B cell (primary cell): Measurements from ENCODE around the gene KIRREL3. TPM values are rescaled to one million over a fixed set of nuclear protein-coding genes. Genes with fewer than 3 reads are reported as not detected.

Experiments used
- ATAC-seq: fragments of 200-7000 bp; cut with Tn5 transposase; one replicate; pipeline ENCODE4 v1.10.0; 2021; ENCODE audit warnings: low read depth, mild to moderate bottlenecking, moderate number of reproducible peaks, moderate library complexity
- CTCF ChIA-PET: fragments of 350-600 bp; sonication (Branson Sonifier 250); formaldehyde crosslinking; loops from one replicate; lab custom pipeline; 2021; ENCODE audit warnings: antibody characterized with exemption, inconsistent platforms; lab: Charles Lee
- POLR2A ChIA-PET: fragments of 350-600 bp; sonication (Branson Sonifier 250); formaldehyde crosslinking; loops from one replicate; lab custom pipeline; 2021; ENCODE audit warnings: antibody characterized with exemption; lab: Charles Lee
- DNase-seq: peaks from one replicate; pipeline ENCODE4 v3.0.0; 2013
- H2AFZ ChIP-seq: 2 replicates; pipeline ENCODE4 v1.6.1; 2012; ENCODE audit warnings: mild to moderate bottlenecking, low read depth, low read length; ENCODE audit not compliant: insufficient read depth, poor library complexity, severe bottlenecking
- H3K27ac ChIP-seq, 2 donors: 1 replicate in 1 of 2; 2 replicates in 1 of 2; pipeline ENCODE4 v1.5.1; 2012 to 2013; ENCODE audit warnings: low read length in 2 of 2, mild to moderate bottlenecking in 2 of 2, moderate library complexity in 1 of 2
- H3K27me3 ChIP-seq, 4 experiments: fragments of 200-600 bp in 1 of 4; sonication (generic) in 1 of 4; replicated peaks in 1 of 4; 1 replicate in 2 of 4; 2 replicates in 2 of 4; pipeline versions ENCODE4 v1.6.1 to v1.7.0; 2013 to 2016; ENCODE audit warnings: low read length in 3 of 4, mild to moderate bottlenecking in 2 of 4, mixed read lengths in 1 of 4, moderate library complexity in 1 of 4; ENCODE audit not compliant: insufficient read depth in 4 of 4, control insufficient read depth in 3 of 4; ENCODE audit errors: control extremely low read depth in 1 of 4
- H3K36me3 ChIP-seq, 2 experiments: replicated peaks in 1 of 2; 1 replicate in 1 of 2; 2 replicates in 1 of 2; pipeline versions ENCODE4 v1.6.1 to v1.7.1; 2013; ENCODE audit warnings: low read length in 1 of 2; ENCODE audit not compliant: insufficient read depth in 2 of 2, control insufficient read depth in 1 of 2; ENCODE audit errors: control extremely low read depth in 1 of 2, extremely low read depth in 1 of 2
- H3K4me1 ChIP-seq, 2 donors: fragments of 200-600 bp in 1 of 2; sonication (generic) in 1 of 2; 1 replicate in 1 of 2; 2 replicates in 1 of 2; pipeline versions ENCODE4 v1.5.1 to v1.6.1; 2013 to 2017; ENCODE audit warnings: low read length in 2 of 2; ENCODE audit not compliant: control insufficient read depth in 2 of 2, insufficient read depth in 2 of 2
- H3K4me2 ChIP-seq: replicated peaks from 2 replicates; pipeline ENCODE3; 2012; ENCODE audit warnings: mild to moderate bottlenecking, low read depth, low read length; ENCODE audit not compliant: poor library complexity, severe bottlenecking
- H3K4me3 ChIP-seq, 5 experiments: fragments of 200-600 bp in 1 of 5; sonication (generic) in 1 of 5; 1 replicate in 3 of 5; 2 replicates in 2 of 5; pipeline versions ENCODE4 v1.5.1 to v1.7.0; 2011 to 2016; ENCODE audit warnings: low read length in 4 of 5, mild to moderate bottlenecking in 4 of 5, low read depth in 2 of 5, control low read depth in 1 of 5, moderate library complexity in 1 of 5; ENCODE audit not compliant: insufficient read depth in 1 of 5; ENCODE audit errors: control extremely low read depth in 1 of 5, extremely low read depth in 1 of 5
- H3K79me2 ChIP-seq: fragments of 200-600 bp; sonication (generic); one replicate; pipeline ENCODE4 v1.6.0; 2016; ENCODE audit warnings: low read length; ENCODE audit not compliant: control insufficient read depth, insufficient read depth
- H3K9ac ChIP-seq: fragments of 200-600 bp; sonication (generic); 2 replicates; pipeline ENCODE4 v1.6.1; 2017; ENCODE audit warnings: mild to moderate bottlenecking, low read length, moderate library complexity
- H3K9me3 ChIP-seq, 3 donors: one replicate each; pipeline versions ENCODE4 v1.6.1 to v1.7.1; 2013; ENCODE audit warnings: low read length in 2 of 3; ENCODE audit not compliant: control insufficient read depth in 2 of 3, insufficient read depth in 1 of 3; ENCODE audit errors: control extremely low read depth in 1 of 3
- H4K20me1 ChIP-seq: 2 replicates; pipeline ENCODE4 v1.6.0; 2012; ENCODE audit warnings: mild to moderate bottlenecking, low read length; ENCODE audit not compliant: insufficient read depth, control insufficient read depth, poor library complexity, severe bottlenecking
- H3K27ac Mint-ChIP-seq: one replicate; pipeline ENCODE4 v1.8.0; 2021; ENCODE audit warnings: mixed read lengths
- H3K27me3 Mint-ChIP-seq: one replicate; pipeline ENCODE4 v1.8.0; 2021; ENCODE audit warnings: mixed read lengths
- H3K4me1 Mint-ChIP-seq: one replicate; pipeline ENCODE4 v1.8.0; 2021; ENCODE audit warnings: mixed read lengths
- H3K4me3 Mint-ChIP-seq: one replicate; pipeline ENCODE4 v1.8.0; 2021; ENCODE audit warnings: mixed read lengths
- H3K9me3 Mint-ChIP-seq: one replicate; pipeline ENCODE4 v1.8.0; 2022; ENCODE audit warnings: mixed read lengths; ENCODE audit not compliant: insufficient read depth
- CTCF ChIP-seq: fragments of 200-600 bp; IDR thresholded peaks from one replicate; pipeline ENCODE4 v1.8.0; 2022; ENCODE audit warnings: antibody characterized with exemption, mild to moderate bottlenecking
- EZH2 ChIP-seq: IDR thresholded peaks from 2 replicates; pipeline ENCODE4 v1.6.1; 2012; ENCODE audit warnings: borderline replicate concordance, low read depth, mild to moderate bottlenecking, moderate library complexity, low read length; ENCODE audit not compliant: insufficient read depth, poor library complexity, severe bottlenecking
- WGBS: methylation state at CpG from one replicate; pipeline ENCODE4 v1.1.5; 2013; ENCODE audit warnings: missing lambda C conversion rate; ENCODE audit not compliant: insufficient coverage; 5-methylcytosine and 5-hydroxymethylcytosine counted together
- intact Hi-C: fragments of 100-400 bp; cut with micrococcal nuclease; formaldehyde crosslinking; loops from one replicate; pipeline ENCODE4 v1.10.0; 2022
- polyA plus RNA-seq: library from polyadenylated mRNA; depleted of rRNA; stranded (reverse); fragments of >200 nt; gene quantifications from 2 replicates; pipeline ENCODE4 v1.2.3, GENCODE V29; 2012
- total RNA-seq, 2 donors: library from RNA; stranded (reverse); fragments of 120-200 nt in 1 of 2; gene quantifications; 1 replicate in 1 of 2; 2 replicates in 1 of 2; pipeline versions ENCODE4 v1.2.3 to v1.2.4, GENCODE V29; 2013 to 2022

KIRREL3 gene
- total and polyA plus RNA-seq, 2 donors (not counting 1 experiment from before 2014, with no cell fraction given): not detected

GRCh38 chr11:126725521-126725920 lies 275.0 kb downstream of the KIRREL3 start:
- Histone ChIP-seq H3K79me2 (no peaks in the 10 kb centered on the region), H2AFZ (no peak overlapping the region), H3K4me1 (no peaks in the 10 kb centered on the region), H3K4me2 (no peak overlapping the region), H3K27me3 (no peaks in the 10 kb centered on the region), H3K4me3 (no peak overlapping the region), H3K27ac (no peak overlapping the region), H4K20me1 (no peaks in the 10 kb centered on the region), H3K9me3 (peaks cover 0 to 6% (median 0%) of the 10 kb centered on the region in 3 donors), H3K36me3 (no peaks in the 10 kb centered on the region), H3K9ac (no peak overlapping the region)
- CTCF ChIA-PET: no interaction called here
- H3K27ac Mint-ChIP-seq: no peak overlapping the region
- H3K4me3 Mint-ChIP-seq: no peak overlapping the region
- no peak for ATAC-seq
- H3K4me1 Mint-ChIP-seq: no peaks in the 10 kb centered on the region
- peaks cover 7% of the 10 kb centered on the region for H3K27me3 Mint-ChIP-seq
- H3K9me3 Mint-ChIP-seq: no peaks in the 10 kb centered on the region
- POLR2A ChIA-PET: no interaction called here
- 91% methylated on average over 5 of the region's 7 CpGs for WGBS
- intact Hi-C loops: no loop called here
- TF ChIP-seq CTCF: no peak
- no peak for TF ChIP-seq EZH2
- DNase-seq: no peak

GRCh38 chr11:126725043-126725442 lies 275.5 kb downstream of the KIRREL3 start:
- POLR2A ChIA-PET: no interaction called here
- CTCF ChIA-PET: no interaction called here
- Mint-ChIP-seq H3K27me3 (peaks cover 6% of the 10 kb centered on the region), H3K27ac (no peak overlapping the region), H3K9me3 (no peaks in the 10 kb centered on the region), H3K4me1 (no peaks in the 10 kb centered on the region), H3K4me3 (no peak overlapping the region)
- Histone ChIP-seq H3K27ac (no peak overlapping the region), H4K20me1 (no peaks in the 10 kb centered on the region), H3K4me2 (no peak overlapping the region), H3K9me3 (peaks cover 0 to 6% (median 0%) of the 10 kb centered on the region in 3 donors), H3K36me3 (no peaks in the 10 kb centered on the region), H3K79me2 (no peaks in the 10 kb centered on the region), H3K4me3 (no peak overlapping the region), H3K4me1 (no peaks in the 10 kb centered on the region), H2AFZ (no peak overlapping the region), H3K27me3 (no peaks in the 10 kb centered on the region), H3K9ac (no peak overlapping the region)
- no peak for DNase-seq
- TF ChIP-seq EZH2: no peak
- no peak for TF ChIP-seq CTCF
- 83% methylated on average over 5 of the region's 5 CpGs for WGBS
- ATAC-seq: no peak
- intact Hi-C loops: no loop called here
